ENCODE data around the gene FAM193A.
"Not testable (repeated sequence)": the region's sequence is repeated elsewhere in the genome, so short reads cannot be mapped to it uniquely, and the experiment has no call there.

The FAM193A gene

GRCh38 chr4:2695346-2696060 is 159.1 kb downstream of the FAM193A start:
- DNase-seq, result no peak

- no peak for DNase-seq
These were observed 160.0 kb downstream of the FAM193A start for GRCh38 chr4:2696423-2696822.

GRCh38 chr4:2697995-2698414 is 161.6 kb downstream of the FAM193A start:
- DNase-seq, result no peak

GRCh38 chr4:2698504-2698903 is 162.1 kb downstream of the FAM193A start:
- no peak for DNase-seq

- DNase-seq, result no peak
These were observed 162.6 kb downstream of the FAM193A start for GRCh38 chr4:2698951-2699505.

- no peak for DNase-seq
These were observed 163.1 kb downstream of the FAM193A start for GRCh38 chr4:2699534-2699933.

GRCh38 chr4:2700031-2700430 is 163.6 kb downstream of the FAM193A start:
- DNase-seq, result no peak

GRCh38 chr4:2702361-2702760 is 165.9 kb downstream of the FAM193A start:
- no peak for DNase-seq

GRCh38 chr4:2702770-2703169 is 166.3 kb downstream of the FAM193A start:
- DNase-seq, result no peak

- no peak for DNase-seq
These were observed 175.9 kb downstream of the FAM193A start for GRCh38 chr4:2712261-2712842.

- no peak for DNase-seq
These were observed 176.9 kb downstream of the FAM193A start for GRCh38 chr4:2713337-2713736.

GRCh38 chr4:2714061-2714770 is 177.8 kb downstream of the FAM193A start:
- no peak for DNase-seq

- no peak for DNase-seq
These were observed 178.5 kb downstream of the FAM193A start for GRCh38 chr4:2714918-2715317.

- no peak for DNase-seq
These were observed 179.0 kb downstream of the FAM193A start for GRCh38 chr4:2715426-2715825.

- DNase-seq, result no peak
These were observed 179.8 kb downstream of the FAM193A start for GRCh38 chr4:2716236-2716635.

GRCh38 chr4:2721586-2721985 is 185.1 kb downstream of the FAM193A start:
- no peak for DNase-seq

GRCh38 chr4:2722033-2722432 is 185.6 kb downstream of the FAM193A start:
- no peak for DNase-seq

GRCh38 chr4:2723751-2724150 is 187.3 kb downstream of the FAM193A start:
- no peak for DNase-seq

- no peak for DNase-seq
These were observed 188.9 kb downstream of the FAM193A start for GRCh38 chr4:2725380-2725779.

GRCh38 chr4:2726881-2727280 is 190.4 kb downstream of the FAM193A start:
- DNase-seq, result not testable (repeated sequence)

- DNase-seq, result no peak
These were observed 191.8 kb downstream of the FAM193A start for GRCh38 chr4:2728221-2728620.

GRCh38 chr4:2728806-2729532 is 192.5 kb downstream of the FAM193A start:
- no peak for DNase-seq

GRCh38 chr4:2729533-2729875 is 193.1 kb downstream of the FAM193A start:
- no peak for DNase-seq
